Liver (tissue), 9 donors: ENCODE results near the gene ODAD3. TPM values are rescaled to one million over a fixed set of nuclear protein-coding genes. Genes with fewer than 3 reads are reported as not detected.

Experiments
- DNase-seq: peaks from one replicate; pipeline ENCODE4 v3.0.0-alpha.2; 2017; ENCODE audit warnings: low spot score
- H3K27ac ChIP-seq, 2 donors: one replicate each; pipeline ENCODE4 v1.7.0; 2013; ENCODE audit warnings: inconsistent platforms in 2 of 2, low read length in 2 of 2, control low read depth in 1 of 2, low read depth in 1 of 2, mild to moderate bottlenecking in 1 of 2
- H3K27me3 ChIP-seq, 4 donors: one replicate each; pipeline versions ENCODE4 v1.6.1 to v1.7.0; 2013; ENCODE audit warnings: low read length in 3 of 4, inconsistent platforms in 1 of 4, mild to moderate bottlenecking in 1 of 4, moderate library complexity in 1 of 4; ENCODE audit not compliant: control insufficient read depth in 4 of 4, insufficient read depth in 4 of 4
- H3K36me3 ChIP-seq, 4 donors: one replicate each; pipeline versions ENCODE4 v1.6.1 to v1.7.0; 2013; ENCODE audit warnings: low read length in 3 of 4, mild to moderate bottlenecking in 3 of 4, low read depth in 1 of 4, moderate library complexity in 1 of 4; ENCODE audit not compliant: control insufficient read depth in 4 of 4, insufficient read depth in 3 of 4
- H3K4me1 ChIP-seq, 4 donors: one replicate each; pipeline versions ENCODE4 v1.6.1 to v1.7.0; 2013; ENCODE audit warnings: low read length in 3 of 4, mild to moderate bottlenecking in 3 of 4, moderate library complexity in 1 of 4; ENCODE audit not compliant: control insufficient read depth in 4 of 4, insufficient read depth in 4 of 4
- H3K4me3 ChIP-seq, 3 donors: one replicate each; pipeline versions ENCODE4 v1.6.1 to v1.7.0; 2013; ENCODE audit warnings: low read length in 3 of 3, control low read depth in 1 of 3, low read depth in 1 of 3, mild to moderate bottlenecking in 1 of 3
- H3K9ac ChIP-seq, 2 donors: one replicate each; pipeline ENCODE4 v1.7.0; 2013; ENCODE audit warnings: low read length in 2 of 2, mild to moderate bottlenecking in 2 of 2, moderate library complexity in 2 of 2, control low read depth in 1 of 2, low read depth in 1 of 2
- H3K9me3 ChIP-seq, 4 donors: one replicate each; pipeline versions ENCODE4 v1.6.1 to v1.7.0; 2013; ENCODE audit warnings: low read length in 3 of 4; ENCODE audit not compliant: control insufficient read depth in 4 of 4
- EGR1 ChIP-seq, 2 donors: IDR thresholded peaks; 2 replicates each; pipeline ENCODE4 v1.6.1; 2016 to 2018; ENCODE audit warnings: antibody characterized with exemption in 2 of 2, low read depth in 2 of 2
- FOXA1 ChIP-seq: IDR thresholded peaks from 2 replicates; pipeline ENCODE4 v1.6.1; 2016; ENCODE audit warnings: antibody characterized with exemption
- FOXA2 ChIP-seq: IDR thresholded peaks from 2 replicates; pipeline ENCODE4 v1.6.1; 2016; ENCODE audit warnings: antibody characterized with exemption
- GABPA ChIP-seq, 2 donors: IDR thresholded peaks in 1 of 2; conservative IDR thresholded peaks in 1 of 2; 2 replicates each; pipeline ENCODE4 v1.6.1; 2016; ENCODE audit warnings: antibody characterized with exemption in 2 of 2, mild to moderate bottlenecking in 1 of 2, moderate library complexity in 1 of 2
- HNF4A ChIP-seq, 2 donors: conservative IDR thresholded peaks; 2 replicates each; pipeline ENCODE4 v1.6.1; 2016; ENCODE audit warnings: antibody characterized with exemption in 2 of 2, mild to moderate bottlenecking in 2 of 2
- HNF4G ChIP-seq: IDR thresholded peaks from 2 replicates; pipeline ENCODE4 v1.6.1; 2016; ENCODE audit warnings: antibody characterized with exemption
- JUND ChIP-seq, 2 donors: IDR thresholded peaks; 2 replicates each; pipeline ENCODE4 v1.6.1; 2016; ENCODE audit warnings: antibody characterized with exemption in 2 of 2
- NR2F2 ChIP-seq: IDR thresholded peaks from 2 replicates; pipeline ENCODE4 v1.6.1; 2016; ENCODE audit warnings: antibody characterized with exemption
- REST ChIP-seq: IDR thresholded peaks from 2 replicates; pipeline ENCODE4 v1.6.1; 2016; ENCODE audit warnings: antibody characterized with exemption, mild to moderate bottlenecking
- RXRA ChIP-seq, 2 donors: IDR thresholded peaks; 2 replicates each; pipeline ENCODE4 v1.6.1; 2017 to 2018; ENCODE audit warnings: antibody characterized with exemption in 2 of 2, mild to moderate bottlenecking in 1 of 2
- SP1 ChIP-seq: IDR thresholded peaks from 2 replicates; pipeline ENCODE4 v1.6.1; 2018; ENCODE audit warnings: antibody characterized with exemption, mild to moderate bottlenecking
- WGBS: extraction: QIAGEN DNeasy Blood & Tissue Kit; methylation state at CpG from one replicate; pipeline ENCODE4 v1.1.7; 2013; 5-methylcytosine and 5-hydroxymethylcytosine counted together
- polyA plus RNA-seq, 2 donors: library from polyadenylated mRNA; stranded (reverse) in 1 of 2; unstranded in 1 of 2; fragments of 200-250 nt in 1 of 2; fragments of >200 nt in 1 of 2; fragmentation: Nextera tagmentation in 1 of 2; extraction: Ambion mirVana in 1 of 2; gene quantifications; one replicate each; pipeline versions ENCODE4 v1.2.1 to v1.2.3, GENCODE V29; 2013 to 2015
- total RNA-seq, 2 donors: library from RNA; depleted of rRNA; stranded (reverse); fragments of >200 nt; gene quantifications; one replicate each; pipeline ENCODE4 v1.2.3, GENCODE V29; 2014
- TF ChIP-seq, protein P1 (sequence below): IDR thresholded peaks from 2 replicates; pipeline ENCODE4 v1.6.1; 2016; ENCODE audit warnings: antibody characterized with exemption
- TF ChIP-seq, protein P2 (sequence below): IDR thresholded peaks from 2 replicates; pipeline ENCODE4 v1.6.1; 2016; ENCODE audit warnings: antibody characterized with exemption
- TF ChIP-seq, protein P3 (sequence below): fragments of 150-350 bp; IDR thresholded peaks from 2 replicates; pipeline ENCODE4 v1.5.1; 2017; ENCODE audit warnings: improper control_type of control experiment, low read depth, low read length; ENCODE audit not compliant: missing input control
- TF ChIP-seq, protein P4 (sequence below): IDR thresholded peaks from 2 replicates; pipeline ENCODE4 v1.6.1; 2016; ENCODE audit warnings: antibody characterized with exemption
- donor health status: healthy.
- donor health status: healthy.
- donor health status: healthy.
- donor health status: healthy.
- donor health status: healthy.

Gene ODAD3
- total and polyA plus RNA-seq, 4 donors: 0.08 to 0.46 (median 0.21) TPM; not detected in 1

- WGBS: 96% methylated on average over 31 of the region's 31 CpGs
- Histone ChIP-seq H3K9ac (no peak overlapping the region), H3K27ac (no peak overlapping the region), H3K9me3 (no peaks in the 10 kb centered on the region), H3K4me1 (no peaks in the 10 kb centered on the region), H3K4me3 (no peak overlapping the region), H3K27me3 (no peaks in the 10 kb centered on the region), H3K36me3 (peaks cover 11 to 44% (median 24%) of the 10 kb centered on the region in 4 donors)
- TF ChIP-seq REST: no peak
- no peak for TF ChIP-seq JUND (IDR thresholded peaks at IDR 0.05)
- TF ChIP-seq EGR1 (IDR thresholded peaks at IDR 0.05; ENCODE audit: low read depth in 2 of 2): no peak
- TF ChIP-seq, protein P1, sequence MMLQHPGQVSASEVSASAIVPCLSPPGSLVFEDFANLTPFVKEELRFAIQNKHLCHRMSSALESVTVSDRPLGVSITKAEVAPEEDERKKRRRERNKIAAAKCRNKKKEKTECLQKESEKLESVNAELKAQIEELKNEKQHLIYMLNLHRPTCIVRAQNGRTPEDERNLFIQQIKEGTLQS: no peak
- TF ChIP-seq, protein P2, sequence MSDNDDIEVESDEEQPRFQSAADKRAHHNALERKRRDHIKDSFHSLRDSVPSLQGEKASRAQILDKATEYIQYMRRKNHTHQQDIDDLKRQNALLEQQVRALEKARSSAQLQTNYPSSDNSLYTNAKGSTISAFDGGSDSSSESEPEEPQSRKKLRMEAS: no peak
- no peak for TF ChIP-seq NR2F2
- no peak for TF ChIP-seq HNF4G
- no peak for TF ChIP-seq FOXA2
- TF ChIP-seq, protein P3, sequence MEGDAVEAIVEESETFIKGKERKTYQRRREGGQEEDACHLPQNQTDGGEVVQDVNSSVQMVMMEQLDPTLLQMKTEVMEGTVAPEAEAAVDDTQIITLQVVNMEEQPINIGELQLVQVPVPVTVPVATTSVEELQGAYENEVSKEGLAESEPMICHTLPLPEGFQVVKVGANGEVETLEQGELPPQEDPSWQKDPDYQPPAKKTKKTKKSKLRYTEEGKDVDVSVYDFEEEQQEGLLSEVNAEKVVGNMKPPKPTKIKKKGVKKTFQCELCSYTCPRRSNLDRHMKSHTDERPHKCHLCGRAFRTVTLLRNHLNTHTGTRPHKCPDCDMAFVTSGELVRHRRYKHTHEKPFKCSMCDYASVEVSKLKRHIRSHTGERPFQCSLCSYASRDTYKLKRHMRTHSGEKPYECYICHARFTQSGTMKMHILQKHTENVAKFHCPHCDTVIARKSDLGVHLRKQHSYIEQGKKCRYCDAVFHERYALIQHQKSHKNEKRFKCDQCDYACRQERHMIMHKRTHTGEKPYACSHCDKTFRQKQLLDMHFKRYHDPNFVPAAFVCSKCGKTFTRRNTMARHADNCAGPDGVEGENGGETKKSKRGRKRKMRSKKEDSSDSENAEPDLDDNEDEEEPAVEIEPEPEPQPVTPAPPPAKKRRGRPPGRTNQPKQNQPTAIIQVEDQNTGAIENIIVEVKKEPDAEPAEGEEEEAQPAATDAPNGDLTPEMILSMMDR: no peak
- TF ChIP-seq RXRA (IDR thresholded peaks at IDR 0.05): no peak
- no peak for DNase-seq
These were observed 14.1 kb upstream of the ODAD3 start for GRCh38 chr19:11448923-11449554.

- H3K9ac ChIP-seq: no peak overlapping the region
- H3K4me1 ChIP-seq: no peaks in the 10 kb centered on the region
- no peak for DNase-seq
- H3K27ac ChIP-seq: no peak overlapping the region
- H3K4me3 ChIP-seq: no peak overlapping the region
- 87% methylated on average over 13 of the region's 13 CpGs for WGBS
- H3K27me3 ChIP-seq: no peaks in the 10 kb centered on the region
- H3K9me3 ChIP-seq: no peaks in the 10 kb centered on the region
- peaks cover 11 to 45% (median 26%) of the 10 kb centered on the region in 4 donors for H3K36me3 ChIP-seq
- TF ChIP-seq REST (no peak), HNF4A (conservative IDR thresholded peaks at IDR 0.05) (no peak), RXRA (IDR thresholded peaks at IDR 0.05) (no peak), FOXA1 (no peak), JUND (IDR thresholded peaks at IDR 0.05) (no peak), FOXA2 (no peak), HNF4G (no peak), SP1 (no peak), GABPA (IDR thresholded peaks at IDR 0.05 in 1 of 2, conservative IDR thresholded peaks at IDR 0.05 in 1 of 2) (no peak)
- TF ChIP-seq, protein P2: no peak
- TF ChIP-seq, protein P4, sequence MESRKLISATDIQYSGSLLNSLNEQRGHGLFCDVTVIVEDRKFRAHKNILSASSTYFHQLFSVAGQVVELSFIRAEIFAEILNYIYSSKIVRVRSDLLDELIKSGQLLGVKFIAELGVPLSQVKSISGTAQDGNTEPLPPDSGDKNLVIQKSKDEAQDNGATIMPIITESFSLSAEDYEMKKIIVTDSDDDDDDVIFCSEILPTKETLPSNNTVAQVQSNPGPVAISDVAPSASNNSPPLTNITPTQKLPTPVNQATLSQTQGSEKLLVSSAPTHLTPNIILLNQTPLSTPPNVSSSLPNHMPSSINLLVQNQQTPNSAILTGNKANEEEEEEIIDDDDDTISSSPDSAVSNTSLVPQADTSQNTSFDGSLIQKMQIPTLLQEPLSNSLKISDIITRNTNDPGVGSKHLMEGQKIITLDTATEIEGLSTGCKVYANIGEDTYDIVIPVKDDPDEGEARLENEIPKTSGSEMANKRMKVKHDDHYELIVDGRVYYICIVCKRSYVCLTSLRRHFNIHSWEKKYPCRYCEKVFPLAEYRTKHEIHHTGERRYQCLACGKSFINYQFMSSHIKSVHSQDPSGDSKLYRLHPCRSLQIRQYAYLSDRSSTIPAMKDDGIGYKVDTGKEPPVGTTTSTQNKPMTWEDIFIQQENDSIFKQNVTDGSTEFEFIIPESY: no peak
- TF ChIP-seq, protein P3: no peak
- TF ChIP-seq, protein P1: no peak
These were observed 13.5 kb upstream of the ODAD3 start for GRCh38 chr19:11448410-11448809.
